Left lung (tissue), 10 donors: Measurements from ENCODE around the gene ROBO2. TPM values are rescaled to one million over a fixed set of nuclear protein-coding genes. Genes with fewer than 3 reads are reported as not detected.

Source experiments
- ATAC-seq: fragments of 200-7000 bp; cut with Tn5 transposase; one replicate; pipeline ENCODE4 v1.9.1; 2020; ENCODE audit warnings: moderate library complexity
- DNase-seq, 4 donors: peaks; one replicate each; pipeline ENCODE4 v3.0.0-alpha.2; 2013 to 2020
- H3K27ac ChIP-seq, 2 donors: fragments of 200-600 bp; sonication (generic) in 1 of 2; one replicate each; pipeline versions ENCODE4 v1.5.0 to v1.8.0; 2020 to 2021
- H3K27me3 ChIP-seq, 2 donors: fragments of 200-600 bp; sonication (generic) in 1 of 2; one replicate each; pipeline versions ENCODE4 v1.5.0 to v1.8.0; 2020 to 2021
- H3K36me3 ChIP-seq, 2 donors: fragments of 200-600 bp; sonication (generic) in 1 of 2; one replicate each; pipeline versions ENCODE4 v1.5.0 to v1.8.0; 2020 to 2021
- H3K4me1 ChIP-seq, 2 donors: fragments of 200-600 bp; one replicate each; pipeline ENCODE4 v1.8.0; 2021
- H3K4me3 ChIP-seq, 2 donors: fragments of 200-600 bp; sonication (generic) in 1 of 2; one replicate each; pipeline versions ENCODE4 v1.5.0 to v1.8.0; 2020 to 2021; ENCODE audit warnings: mild to moderate bottlenecking in 1 of 2
- H3K9me3 ChIP-seq, 2 donors: fragments of 200-600 bp; sonication (generic) in 1 of 2; one replicate each; pipeline versions ENCODE4 v1.5.0 to v1.8.0; 2020 to 2021
- intact Hi-C, 2 donors: fragments of 100-400 bp; cut with DNase I; formaldehyde crosslinking; loops; one replicate each; pipeline versions ENCODE4 v1.11.2 to v1.14.2; 2022
- polyA plus RNA-seq, 6 donors: library from polyadenylated mRNA; unstranded; fragments of 120-200 nt; gene quantifications; one replicate each; pipeline ENCODE4 v1.2.1, GENCODE V29; 2013; ENCODE audit not compliant: insufficient read length in 6 of 6
- total RNA-seq, 2 donors: library from RNA; stranded (reverse); fragmentation: NEBNext Ultra II Directional; extraction: Animal tissue kit (Norgen Biotek cat#: 25700); gene quantifications; one replicate each; pipeline ENCODE4 v1.2.1, GENCODE V29; 2021
- TF ChIP-seq, protein P1 (sequence below), 2 donors: fragments of 200-600 bp; sonication (generic) in 1 of 2; IDR thresholded peaks; one replicate each; pipeline versions ENCODE4 v1.5.0 to v1.8.0; 2021; ENCODE audit warnings: antibody characterized with exemption in 2 of 2
- donor health status: DM: no; HTN: yes; CAD: no.
- donor health status: DM: no; HTN: no; CAD: no.

The ROBO2 gene
- total and polyA plus RNA-seq, 8 donors: 4.9 to 66.2 (median 51.1) TPM

- no peak for DNase-seq
- Histone ChIP-seq H3K27ac (no peak overlapping the region), H3K9me3 (no peaks in the 10 kb centered on the region), H3K27me3 (no peaks in the 10 kb centered on the region), H3K4me3 (no peak overlapping the region), H3K4me1 (no peaks in the 10 kb centered on the region), H3K36me3 (no peaks in the 10 kb centered on the region)
- TF ChIP-seq, protein P1, sequence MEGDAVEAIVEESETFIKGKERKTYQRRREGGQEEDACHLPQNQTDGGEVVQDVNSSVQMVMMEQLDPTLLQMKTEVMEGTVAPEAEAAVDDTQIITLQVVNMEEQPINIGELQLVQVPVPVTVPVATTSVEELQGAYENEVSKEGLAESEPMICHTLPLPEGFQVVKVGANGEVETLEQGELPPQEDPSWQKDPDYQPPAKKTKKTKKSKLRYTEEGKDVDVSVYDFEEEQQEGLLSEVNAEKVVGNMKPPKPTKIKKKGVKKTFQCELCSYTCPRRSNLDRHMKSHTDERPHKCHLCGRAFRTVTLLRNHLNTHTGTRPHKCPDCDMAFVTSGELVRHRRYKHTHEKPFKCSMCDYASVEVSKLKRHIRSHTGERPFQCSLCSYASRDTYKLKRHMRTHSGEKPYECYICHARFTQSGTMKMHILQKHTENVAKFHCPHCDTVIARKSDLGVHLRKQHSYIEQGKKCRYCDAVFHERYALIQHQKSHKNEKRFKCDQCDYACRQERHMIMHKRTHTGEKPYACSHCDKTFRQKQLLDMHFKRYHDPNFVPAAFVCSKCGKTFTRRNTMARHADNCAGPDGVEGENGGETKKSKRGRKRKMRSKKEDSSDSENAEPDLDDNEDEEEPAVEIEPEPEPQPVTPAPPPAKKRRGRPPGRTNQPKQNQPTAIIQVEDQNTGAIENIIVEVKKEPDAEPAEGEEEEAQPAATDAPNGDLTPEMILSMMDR (IDR thresholded peaks at IDR 0.05): no peak
- intact Hi-C loops: no loop called here
- no peak for ATAC-seq
Measured at GRCh38 chr3:77373619-77374018, 333.7 kb downstream of the ROBO2 start.

- ATAC-seq: no peak
- Histone ChIP-seq H3K9me3 (no peaks in the 10 kb centered on the region), H3K4me1 (no peaks in the 10 kb centered on the region), H3K36me3 (no peaks in the 10 kb centered on the region), H3K27ac (no peak overlapping the region), H3K27me3 (no peaks in the 10 kb centered on the region), H3K4me3 (no peak overlapping the region)
- intact Hi-C loops: no loop called here
- TF ChIP-seq, protein P1 (IDR thresholded peaks at IDR 0.05): no peak
- DNase-seq: no peak
Measured at GRCh38 chr3:77376511-77376910, 336.6 kb downstream of the ROBO2 start.

GRCh38 chr3:77377717-77378116, 337.8 kb downstream of the ROBO2 start:
- H3K36me3 ChIP-seq: no peaks in the 10 kb centered on the region
- no peak overlapping the region for H3K27ac ChIP-seq
- no peaks in the 10 kb centered on the region for H3K4me1 ChIP-seq
- intact Hi-C loops: no loop called here
- no peaks in the 10 kb centered on the region for H3K27me3 ChIP-seq
- DNase-seq (no peak), ATAC-seq (no peak)
- no peaks in the 10 kb centered on the region for H3K9me3 ChIP-seq
- TF ChIP-seq, protein P1 (IDR thresholded peaks at IDR 0.05): no peak
- H3K4me3 ChIP-seq: no peak overlapping the region

DNA sequence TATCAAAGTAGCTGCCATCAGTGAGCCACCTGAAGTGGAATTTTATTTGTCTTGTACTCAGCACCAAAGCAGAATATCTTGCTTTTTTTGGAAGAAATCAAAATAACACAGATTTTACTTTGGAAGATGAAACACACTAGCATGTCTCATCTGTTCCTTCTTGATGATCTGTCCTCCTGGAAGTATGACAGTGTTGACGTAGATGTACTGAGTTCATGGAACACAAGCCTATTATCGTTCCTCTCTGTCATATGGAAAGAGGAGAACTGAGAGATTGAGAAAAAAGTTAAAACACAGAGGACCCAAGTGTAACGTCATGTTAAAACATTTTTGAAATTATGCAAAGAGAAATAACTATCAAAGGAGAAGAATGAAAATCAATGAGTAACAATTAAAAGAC, 340.2 kb downstream of the ROBO2 start:
- TF ChIP-seq, protein P1 (IDR thresholded peaks at IDR 0.05): no peak
- ATAC-seq (no peak), DNase-seq (no peak)
- no peaks in the 10 kb centered on the region for H3K4me1 ChIP-seq
- no peak overlapping the region for H3K27ac ChIP-seq
- H3K9me3 ChIP-seq: no peaks in the 10 kb centered on the region
- intact Hi-C loops: no loop called here
- no peaks in the 10 kb centered on the region for H3K27me3 ChIP-seq
- no peak overlapping the region for H3K4me3 ChIP-seq
- H3K36me3 ChIP-seq: no peaks in the 10 kb centered on the region

DNA sequence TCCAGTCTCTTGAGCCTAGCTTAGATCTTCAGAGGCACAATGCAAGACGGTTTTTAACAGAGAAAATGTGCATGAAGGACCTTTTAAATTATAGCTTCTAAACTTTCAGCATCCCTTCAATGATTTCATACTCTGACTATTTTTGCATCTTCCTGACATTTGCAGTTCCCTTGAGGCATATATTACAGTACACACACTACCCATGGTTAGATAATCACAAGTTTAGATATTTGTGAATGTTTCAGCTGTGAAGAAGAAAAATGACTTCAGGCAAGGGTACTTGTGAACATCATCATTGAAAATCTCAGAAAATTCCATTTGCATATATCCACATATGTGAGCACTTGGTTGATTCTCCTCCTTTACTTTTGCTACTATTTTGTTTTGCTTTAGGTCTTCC, 341.5 kb downstream of the ROBO2 start:
- Histone ChIP-seq H3K4me3 (no peak overlapping the region), H3K36me3 (no peaks in the 10 kb centered on the region), H3K27me3 (no peaks in the 10 kb centered on the region), H3K4me1 (no peaks in the 10 kb centered on the region), H3K9me3 (no peaks in the 10 kb centered on the region), H3K27ac (no peak overlapping the region)
- ATAC-seq: no peak
- TF ChIP-seq, protein P1 (IDR thresholded peaks at IDR 0.05): no peak
- intact Hi-C loops: no loop called here
- DNase-seq: no peak
